Osteocyte (in vitro differentiated cells): ENCODE measurements around the gene RYK. TPM values are rescaled to one million over a fixed set of nuclear protein-coding genes. Genes with fewer than 3 reads are reported as not detected.
"Not testable (repeated sequence)": the region's sequence is repeated elsewhere in the genome, so short reads cannot be mapped to it uniquely, and the experiment has no call there.

Source experiments
- DNase-seq: peaks from one replicate; pipeline ENCODE4 v3.0.0; 2021; ENCODE audit warnings: mixed read lengths; ENCODE audit not compliant: unreplicated experiment; ENCODE audit errors: extremely low spot score
- H3K27ac Mint-ChIP-seq: one replicate; pipeline ENCODE4 v1.8.0; 2021; ENCODE audit warnings: mild to moderate bottlenecking, mixed read lengths; ENCODE audit not compliant: unreplicated experiment
- H3K27me3 Mint-ChIP-seq: one replicate; pipeline ENCODE4 v1.8.0; 2021; ENCODE audit warnings: mixed read lengths; ENCODE audit not compliant: unreplicated experiment
- H3K36me3 Mint-ChIP-seq: one replicate; pipeline ENCODE4 v1.8.0; 2021; ENCODE audit warnings: mixed read lengths; ENCODE audit not compliant: unreplicated experiment
- H3K4me1 Mint-ChIP-seq: one replicate; pipeline ENCODE4 v1.8.0; 2021; ENCODE audit warnings: mixed read lengths; ENCODE audit not compliant: unreplicated experiment
- H3K4me3 Mint-ChIP-seq: one replicate; pipeline ENCODE4 v1.8.0; 2021; ENCODE audit warnings: mild to moderate bottlenecking, moderate library complexity, mixed read lengths; ENCODE audit not compliant: unreplicated experiment
- H3K9me3 Mint-ChIP-seq: one replicate; pipeline ENCODE4 v1.8.0; 2021; ENCODE audit warnings: mixed read lengths; ENCODE audit not compliant: unreplicated experiment
- total RNA-seq: library from RNA; stranded (reverse); gene quantifications from 2 replicates; pipeline ENCODE4 v1.2.1, GENCODE V29; 2021
- TF ChIP-seq, protein P1 (sequence below): fragments of 200-600 bp; sonication (generic); IDR thresholded peaks from 2 replicates; pipeline ENCODE4 v1.5.0; 2021; ENCODE audit warnings: antibody characterized with exemption, mild to moderate bottlenecking, moderate library complexity

Gene RYK
- total RNA-seq, 1 donor from 2014 or later, result 70.7 TPM

DNA sequence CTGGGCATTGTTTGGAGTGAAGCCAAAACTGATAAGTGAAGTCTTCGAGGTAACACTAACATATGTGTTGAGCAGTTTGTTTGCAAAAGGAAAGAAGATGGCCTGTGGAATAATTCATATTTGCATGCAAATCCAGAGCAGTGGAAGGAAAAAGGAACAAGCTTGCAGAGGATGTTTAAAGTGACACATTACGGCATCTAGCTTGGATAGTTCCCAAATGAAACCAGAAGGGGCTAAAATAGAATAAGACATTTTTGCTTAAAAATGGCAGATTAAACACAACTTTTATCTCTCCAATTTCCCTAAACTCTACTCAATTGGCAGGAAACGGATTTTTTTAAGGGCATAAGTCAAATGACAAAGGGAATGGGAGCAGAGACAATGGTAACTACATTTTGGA lies 25.4 kb upstream of the RYK start:
- no peaks in the 10 kb centered on the region for H3K36me3 Mint-ChIP-seq

GRCh38 chr3:134275110-134275509 lies 24.5 kb upstream of the RYK start:
- not testable (repeated sequence) for DNase-seq, H3K27ac Mint-ChIP-seq, H3K27me3 Mint-ChIP-seq

More for the DNA sequence above, 25.4 kb upstream of the RYK start:
- no peak for DNase-seq
- Mint-ChIP-seq H3K4me3 (no peak overlapping the region), H3K9me3 (no peaks in the 10 kb centered on the region), H3K4me1 (peaks cover 15% of the 10 kb centered on the region), H3K27ac (no peak overlapping the region), H3K27me3 (no peaks in the 10 kb centered on the region)
- TF ChIP-seq, protein P1, sequence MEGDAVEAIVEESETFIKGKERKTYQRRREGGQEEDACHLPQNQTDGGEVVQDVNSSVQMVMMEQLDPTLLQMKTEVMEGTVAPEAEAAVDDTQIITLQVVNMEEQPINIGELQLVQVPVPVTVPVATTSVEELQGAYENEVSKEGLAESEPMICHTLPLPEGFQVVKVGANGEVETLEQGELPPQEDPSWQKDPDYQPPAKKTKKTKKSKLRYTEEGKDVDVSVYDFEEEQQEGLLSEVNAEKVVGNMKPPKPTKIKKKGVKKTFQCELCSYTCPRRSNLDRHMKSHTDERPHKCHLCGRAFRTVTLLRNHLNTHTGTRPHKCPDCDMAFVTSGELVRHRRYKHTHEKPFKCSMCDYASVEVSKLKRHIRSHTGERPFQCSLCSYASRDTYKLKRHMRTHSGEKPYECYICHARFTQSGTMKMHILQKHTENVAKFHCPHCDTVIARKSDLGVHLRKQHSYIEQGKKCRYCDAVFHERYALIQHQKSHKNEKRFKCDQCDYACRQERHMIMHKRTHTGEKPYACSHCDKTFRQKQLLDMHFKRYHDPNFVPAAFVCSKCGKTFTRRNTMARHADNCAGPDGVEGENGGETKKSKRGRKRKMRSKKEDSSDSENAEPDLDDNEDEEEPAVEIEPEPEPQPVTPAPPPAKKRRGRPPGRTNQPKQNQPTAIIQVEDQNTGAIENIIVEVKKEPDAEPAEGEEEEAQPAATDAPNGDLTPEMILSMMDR, result no peak

DNA sequence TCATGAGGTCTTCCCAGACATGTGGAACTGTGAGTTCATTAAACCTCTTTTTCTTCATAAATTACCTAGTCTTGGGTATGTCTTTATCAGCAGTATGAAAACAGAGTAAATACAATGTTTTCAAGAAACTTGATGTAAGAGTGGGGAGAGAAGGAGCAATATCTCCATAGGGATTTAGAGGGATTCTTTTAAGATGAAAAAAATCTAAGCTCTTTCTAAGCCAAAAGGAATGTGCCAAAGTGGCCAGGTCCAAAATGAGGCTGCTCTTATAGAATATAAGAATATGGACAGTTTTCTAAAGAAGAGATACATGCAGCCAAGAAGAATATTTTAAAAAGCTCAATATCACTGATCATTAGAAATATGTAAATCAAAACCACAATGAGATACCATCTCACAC lies 23.9 kb upstream of the RYK start:
- Mint-ChIP-seq H3K4me1 (peaks cover 13% of the 10 kb centered on the region), H3K36me3 (no peaks in the 10 kb centered on the region), H3K27me3 (no peaks in the 10 kb centered on the region), H3K4me3 (no peak overlapping the region), H3K9me3 (no peaks in the 10 kb centered on the region), H3K27ac (no peak overlapping the region)
- no peak for DNase-seq
- TF ChIP-seq, protein P1, result no peak

More at GRCh38 chr3:134275110-134275509, 24.5 kb upstream of the RYK start:
- peaks cover 15% of the 10 kb centered on the region for H3K4me1 Mint-ChIP-seq
- H3K36me3 Mint-ChIP-seq, H3K4me3 Mint-ChIP-seq, H3K9me3 Mint-ChIP-seq: not testable (repeated sequence)

GRCh38 chr3:134267996-134268395 lies 17.3 kb upstream of the RYK start:
- DNase-seq, result peak; percentile 25
- Mint-ChIP-seq H3K4me3 (no peak overlapping the region), H3K4me1 (peaks cover 23% of the 10 kb centered on the region), H3K27ac (no peak overlapping the region), H3K36me3 (no peaks in the 10 kb centered on the region), H3K9me3 (no peaks in the 10 kb centered on the region), H3K27me3 (no peaks in the 10 kb centered on the region)
- TF ChIP-seq, protein P1, result no peak

- no peak overlapping the region for H3K27ac Mint-ChIP-seq
- no peak overlapping the region for H3K4me3 Mint-ChIP-seq
Observed at GRCh38 chr3:134260987-134261386, 10.3 kb upstream of the RYK start.

More at GRCh38 chr3:134260987-134261386, 10.3 kb upstream of the RYK start:
- peaks cover 33% of the 10 kb centered on the region for H3K4me1 Mint-ChIP-seq
- no peak for DNase-seq
- peaks cover 5% of the 10 kb centered on the region for H3K27me3 Mint-ChIP-seq
- H3K36me3 Mint-ChIP-seq, result no peaks in the 10 kb centered on the region
- no peaks in the 10 kb centered on the region for H3K9me3 Mint-ChIP-seq
- TF ChIP-seq, protein P1, result no peak
